Renal pelvis (tissue), 4 donors: ENCODE data around the gene NTMT1. TPM values are rescaled to one million over a fixed set of nuclear protein-coding genes. Genes with fewer than 3 reads are reported as not detected.

Experiments used
- DNase-seq: peaks from one replicate; pipeline ENCODE4 v3.0.0-alpha.2; 2013
- polyA plus RNA-seq, 3 donors: library from polyadenylated mRNA; unstranded; fragments of 120-200 nt; gene quantifications; one replicate each; pipeline ENCODE4 v1.2.1, GENCODE V29; 2013; ENCODE audit not compliant: insufficient read length in 3 of 3

Gene NTMT1
- polyA plus RNA-seq, 3 donors: 33.1 to 39.3 (median 36.0) TPM

GRCh38 chr9:129594632-129595031, 31.3 kb upstream of the NTMT1 start:
- DNase-seq: no peak

- DNase-seq: no peak
Measured at GRCh38 chr9:129595311-129595741, 30.6 kb upstream of the NTMT1 start.

- no peak for DNase-seq
Measured at GRCh38 chr9:129595903-129596540, 29.9 kb upstream of the NTMT1 start.

GRCh38 chr9:129596541-129597331, 29.2 kb upstream of the NTMT1 start:
- DNase-seq: peak; percentile 85

- peak; percentile 83 for DNase-seq
Measured at GRCh38 chr9:129597355-129598088, 28.4 kb upstream of the NTMT1 start.

GRCh38 chr9:129598089-129598596, 27.8 kb upstream of the NTMT1 start:
- DNase-seq: no peak

- no peak for DNase-seq
Measured at GRCh38 chr9:129601082-129601674, 24.8 kb upstream of the NTMT1 start.

GRCh38 chr9:129602598-129603415, 23.2 kb upstream of the NTMT1 start:
- DNase-seq: no peak

- DNase-seq: no peak
Measured at GRCh38 chr9:129604056-129604765, 21.8 kb upstream of the NTMT1 start.

- DNase-seq: no peak
Measured at GRCh38 chr9:129604766-129605163, 21.2 kb upstream of the NTMT1 start.

- DNase-seq: no peak
Measured at GRCh38 chr9:129606161-129607026, 19.6 kb upstream of the NTMT1 start.

- DNase-seq: no peak
Measured at GRCh38 chr9:129607027-129607387, 19.0 kb upstream of the NTMT1 start.

- DNase-seq: no peak
Measured at GRCh38 chr9:129608561-129609481, 17.1 kb upstream of the NTMT1 start.

GRCh38 chr9:129609486-129610212, 16.3 kb upstream of the NTMT1 start:
- no peak for DNase-seq

GRCh38 chr9:129610213-129610472, 15.8 kb upstream of the NTMT1 start:
- no peak for DNase-seq

GRCh38 chr9:129610473-129611306, 15.3 kb upstream of the NTMT1 start:
- DNase-seq: peak; percentile 73

- no peak for DNase-seq
Measured at GRCh38 chr9:129611307-129611800, 14.6 kb upstream of the NTMT1 start.
